Measurements from ENCODE around the gene BARX1. TPM values are rescaled to one million over a fixed set of nuclear protein-coding genes. Genes with fewer than 3 reads are reported as not detected.

Gene BARX1
- total and polyA plus RNA-seq, 10 of the 15 experiments (the other 5 are each of a cell fraction or from before 2014, with no cell fraction given), result not detected

DNA sequence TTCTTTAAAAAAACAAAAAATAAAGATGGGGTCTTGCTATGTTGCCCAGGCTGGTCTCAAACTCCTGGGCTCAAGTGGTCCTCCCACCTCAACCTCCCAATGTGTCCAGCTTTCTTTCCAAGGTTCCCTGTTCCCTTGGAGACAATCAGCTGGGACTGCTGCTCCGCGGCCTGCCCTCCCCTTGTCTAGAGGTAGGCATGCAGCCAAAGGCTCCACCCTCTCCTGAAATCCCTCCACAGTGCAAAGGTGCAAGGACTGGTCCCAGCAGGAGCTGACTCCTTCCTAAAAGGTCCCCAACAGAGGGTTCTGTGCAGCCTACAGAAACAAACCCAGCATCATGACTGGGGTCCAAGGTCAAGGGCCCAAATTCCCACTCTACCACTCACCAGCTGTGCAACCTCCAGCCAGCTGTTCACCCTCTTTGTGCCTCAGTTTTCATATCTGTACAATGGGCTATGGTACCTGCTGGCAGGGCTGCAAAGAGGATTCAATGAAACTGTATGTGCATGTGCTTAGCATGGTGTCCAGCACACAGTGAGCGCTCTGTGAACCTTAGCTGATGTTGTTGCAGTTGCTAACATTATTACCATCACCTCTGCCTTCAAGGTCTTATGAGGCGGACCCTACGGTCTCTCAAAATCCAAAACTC, 47.5 kb downstream of the BARX1 start:
- DNase-seq (ENCODE audit: low read depth, low spot score) (no peak), FAIRE-seq (no peak), ATAC-seq (no peak)
- intact Hi-C loops (cut with micrococcal nuclease; ENCODE audit: unreplicated experiment) (no loop called here), in situ Hi-C loops (cut with MboI) (no loop called here)
- TF ChIP-seq CBX3 (IDR thresholded peaks at IDR 0.05; ENCODE audit: borderline replicate concordance, low read depth) (no peak), FOXM1 (IDR thresholded peaks at IDR 0.05; ENCODE audit: low read depth, low read length) (no peak), BMI1 (IDR thresholded peaks at IDR 0.05; ENCODE audit: borderline replicate concordance) (no peak), MXI1 (IDR thresholded peaks at IDR 0.05; ENCODE audit: low read depth, low read length) (no peak), CBX5 (IDR thresholded peaks at IDR 0.05; ENCODE audit: low read depth) (no peak), SRF (IDR thresholded peaks at IDR 0.05; ENCODE audit: low read depth in 2 of 2, low read length in 2 of 2) (no peak), ZNF217 (IDR thresholded peaks at IDR 0.05) (no peak)
- TF ChIP-seq, protein P1, sequence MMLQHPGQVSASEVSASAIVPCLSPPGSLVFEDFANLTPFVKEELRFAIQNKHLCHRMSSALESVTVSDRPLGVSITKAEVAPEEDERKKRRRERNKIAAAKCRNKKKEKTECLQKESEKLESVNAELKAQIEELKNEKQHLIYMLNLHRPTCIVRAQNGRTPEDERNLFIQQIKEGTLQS (IDR thresholded peaks at IDR 0.05; ENCODE audit: borderline replicate concordance, extremely low read depth, low read depth, low read length), result no peak
- TF ChIP-seq, protein P2, sequence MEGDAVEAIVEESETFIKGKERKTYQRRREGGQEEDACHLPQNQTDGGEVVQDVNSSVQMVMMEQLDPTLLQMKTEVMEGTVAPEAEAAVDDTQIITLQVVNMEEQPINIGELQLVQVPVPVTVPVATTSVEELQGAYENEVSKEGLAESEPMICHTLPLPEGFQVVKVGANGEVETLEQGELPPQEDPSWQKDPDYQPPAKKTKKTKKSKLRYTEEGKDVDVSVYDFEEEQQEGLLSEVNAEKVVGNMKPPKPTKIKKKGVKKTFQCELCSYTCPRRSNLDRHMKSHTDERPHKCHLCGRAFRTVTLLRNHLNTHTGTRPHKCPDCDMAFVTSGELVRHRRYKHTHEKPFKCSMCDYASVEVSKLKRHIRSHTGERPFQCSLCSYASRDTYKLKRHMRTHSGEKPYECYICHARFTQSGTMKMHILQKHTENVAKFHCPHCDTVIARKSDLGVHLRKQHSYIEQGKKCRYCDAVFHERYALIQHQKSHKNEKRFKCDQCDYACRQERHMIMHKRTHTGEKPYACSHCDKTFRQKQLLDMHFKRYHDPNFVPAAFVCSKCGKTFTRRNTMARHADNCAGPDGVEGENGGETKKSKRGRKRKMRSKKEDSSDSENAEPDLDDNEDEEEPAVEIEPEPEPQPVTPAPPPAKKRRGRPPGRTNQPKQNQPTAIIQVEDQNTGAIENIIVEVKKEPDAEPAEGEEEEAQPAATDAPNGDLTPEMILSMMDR (IDR thresholded peaks at IDR 0.05 in 2 of 3, conservative IDR thresholded peaks at IDR 0.05 in 1 of 3; ENCODE audit: control insufficient read depth in 2 of 3, extremely low read depth in 1 of 3, insufficient read depth in 1 of 3, low read depth in 3 of 3, low read length in 3 of 3), result no peak
- ChIA-PET SMC1A (ENCODE audit: uncharacterized antibody, unreplicated experiment) (no interaction called here), RAD21 (ENCODE audit: unreplicated experiment) (no interaction called here), CTCF (no interaction called here), POLR2A (no interaction called here)
- Histone ChIP-seq H3K36me3 (ENCODE audit: control insufficient read depth in 2 of 2, insufficient read depth in 2 of 2, low read length in 1 of 2) (no peaks in the 10 kb centered on the region), H4K20me1 (ENCODE audit: control insufficient read depth, insufficient read depth) (no peaks in the 10 kb centered on the region), H2AFZ (ENCODE audit: control insufficient read depth, low read depth, low read length) (no peak overlapping the region), H3K9ac (ENCODE audit: control insufficient read depth, insufficient read depth, low read length) (no peak overlapping the region), H3K4me1 (ENCODE audit: control insufficient read depth, insufficient read depth, low read length) (no peaks in the 10 kb centered on the region), H3K27me3 (replicated peaks in 1 of 2; ENCODE audit: control insufficient read depth in 2 of 2, insufficient read depth in 2 of 2, low read length in 1 of 2) (peaks cover 0 to 7% of the 10 kb centered on the region in 2 experiments; a peak in 2 of 4 replicates), H3K4me3 (no peak overlapping the region), H3K9me3 (replicated peaks; ENCODE audit: control insufficient read depth, insufficient read depth, low read length) (no peaks in the 10 kb centered on the region), H3K4me2 (ENCODE audit: control insufficient read depth, insufficient read depth) (no peak overlapping the region), H3K27ac (ENCODE audit: control insufficient read depth, insufficient read depth) (no peak overlapping the region), H3K79me2 (ENCODE audit: control insufficient read depth, insufficient read depth, low read length) (no peaks in the 10 kb centered on the region)
- WGBS (ENCODE audit: insufficient coverage, insufficient replicate concordance, low lambda C conversion rate, missing lambda C conversion rate), result 55% methylated on average over 5 of the region's 5 CpGs
- BruUV-seq (replicated peaks), result no TSS peak
